GM06990 (cell line): ENCODE data around the gene KLHDC4.
"Not testable (repeated sequence)": the region's sequence is repeated elsewhere in the genome, so short reads cannot be mapped to it uniquely, and the experiment has no call there.

Experiments used
- DNase-seq: peaks from one replicate; pipeline ENCODE4 v3.0.0-alpha.2; 2011; ENCODE audit not compliant: insufficient read length; ENCODE audit errors: extremely low read depth
- H3K27me3 ChIP-seq: replicated peaks from 2 replicates; pipeline ENCODE4 v1.6.0; 2011; ENCODE audit warnings: low read length; ENCODE audit not compliant: control insufficient read depth, insufficient read depth
- H3K36me3 ChIP-seq: 2 replicates; pipeline ENCODE4 v1.5.1; 2011; ENCODE audit warnings: low read length; ENCODE audit not compliant: control insufficient read depth, insufficient read depth
- H3K4me3 ChIP-seq: replicated peaks from 2 replicates; pipeline ENCODE4 v1.5.1; 2011; ENCODE audit warnings: low read depth, mild to moderate bottlenecking, control low read depth, low read length
- CTCF ChIP-seq: IDR thresholded peaks from 2 replicates; pipeline ENCODE4 v1.5.1; 2011; ENCODE audit warnings: low read length, control low read depth, mild to moderate bottlenecking, inconsistent platforms; ENCODE audit not compliant: insufficient read depth, poor library complexity, severe bottlenecking

Gene KLHDC4

GRCh38 chr16:87721622-87722585 is 43.9 kb downstream of the KLHDC4 start:
- no peak for TF ChIP-seq CTCF
- DNase-seq = no peak
- H3K27me3 ChIP-seq = no peaks in the 10 kb centered on the region
- H3K4me3 ChIP-seq = no peak overlapping the region
- peaks cover 17% of the 10 kb centered on the region for H3K36me3 ChIP-seq

- H3K27me3 ChIP-seq = no peaks in the 10 kb centered on the region
- DNase-seq = no peak
- TF ChIP-seq CTCF = no peak
- H3K4me3 ChIP-seq = no peak overlapping the region
- peaks cover 19% of the 10 kb centered on the region for H3K36me3 ChIP-seq
Measured at GRCh38 chr16:87720446-87720845, 45.3 kb downstream of the KLHDC4 start.

DNA sequence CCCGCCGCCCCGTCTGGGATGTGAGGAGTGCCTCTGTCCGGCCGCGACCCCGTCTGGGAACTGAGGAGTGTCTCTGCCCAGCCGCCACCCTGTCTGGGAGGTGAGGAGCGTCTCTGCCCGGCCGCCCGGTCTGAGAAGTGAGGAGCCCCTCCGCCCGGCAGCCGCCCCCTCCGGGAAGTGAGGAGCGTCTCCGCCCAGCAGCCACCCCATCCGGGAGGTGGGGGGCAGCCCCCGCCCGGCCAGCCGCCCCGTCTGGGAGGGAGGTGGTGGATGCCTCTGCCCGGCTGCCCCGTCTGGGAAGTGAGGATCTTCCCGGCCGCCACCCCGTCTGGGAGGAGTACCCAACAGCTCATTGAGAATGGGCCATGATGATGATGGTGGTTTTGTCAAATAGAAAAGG is 47.0 kb downstream of the KLHDC4 start:
- DNase-seq = not testable (repeated sequence)
- peaks cover 22% of the 10 kb centered on the region for H3K36me3 ChIP-seq

GRCh38 chr16:87715658-87716057 is 50.1 kb downstream of the KLHDC4 start:
- H3K27me3 ChIP-seq = no peaks in the 10 kb centered on the region
- no peak for TF ChIP-seq CTCF
- no peak overlapping the region for H3K4me3 ChIP-seq
- H3K36me3 ChIP-seq = peaks cover 21% of the 10 kb centered on the region
- DNase-seq = no peak

More for the DNA sequence above, 47.0 kb downstream of the KLHDC4 start:
- H3K27me3 ChIP-seq, H3K4me3 ChIP-seq: not testable (repeated sequence)

DNA sequence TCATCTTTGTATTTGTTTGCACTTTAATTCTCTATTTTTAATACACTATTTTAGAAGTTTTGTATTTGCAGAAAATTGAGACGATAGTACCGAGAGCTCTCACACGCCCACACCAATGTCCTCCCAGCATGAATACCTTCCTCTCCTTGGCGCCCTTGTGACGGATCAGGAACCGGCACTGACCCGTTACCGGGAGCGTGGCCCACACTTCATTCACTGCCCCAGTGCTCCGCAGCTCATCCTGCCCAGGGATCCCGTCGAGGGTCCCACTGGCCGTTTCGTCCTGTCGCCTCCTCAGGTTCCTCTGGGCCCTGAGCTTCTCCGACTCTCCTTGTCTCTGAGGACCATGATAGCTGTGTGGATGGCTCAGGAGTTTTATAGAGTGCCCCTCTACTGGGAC is 50.6 kb downstream of the KLHDC4 start:
- Histone ChIP-seq H3K36me3 (peaks cover 24% of the 10 kb centered on the region), H3K4me3 (no peak overlapping the region), H3K27me3 (no peaks in the 10 kb centered on the region)
- TF ChIP-seq CTCF = no peak
- no peak for DNase-seq

DNA sequence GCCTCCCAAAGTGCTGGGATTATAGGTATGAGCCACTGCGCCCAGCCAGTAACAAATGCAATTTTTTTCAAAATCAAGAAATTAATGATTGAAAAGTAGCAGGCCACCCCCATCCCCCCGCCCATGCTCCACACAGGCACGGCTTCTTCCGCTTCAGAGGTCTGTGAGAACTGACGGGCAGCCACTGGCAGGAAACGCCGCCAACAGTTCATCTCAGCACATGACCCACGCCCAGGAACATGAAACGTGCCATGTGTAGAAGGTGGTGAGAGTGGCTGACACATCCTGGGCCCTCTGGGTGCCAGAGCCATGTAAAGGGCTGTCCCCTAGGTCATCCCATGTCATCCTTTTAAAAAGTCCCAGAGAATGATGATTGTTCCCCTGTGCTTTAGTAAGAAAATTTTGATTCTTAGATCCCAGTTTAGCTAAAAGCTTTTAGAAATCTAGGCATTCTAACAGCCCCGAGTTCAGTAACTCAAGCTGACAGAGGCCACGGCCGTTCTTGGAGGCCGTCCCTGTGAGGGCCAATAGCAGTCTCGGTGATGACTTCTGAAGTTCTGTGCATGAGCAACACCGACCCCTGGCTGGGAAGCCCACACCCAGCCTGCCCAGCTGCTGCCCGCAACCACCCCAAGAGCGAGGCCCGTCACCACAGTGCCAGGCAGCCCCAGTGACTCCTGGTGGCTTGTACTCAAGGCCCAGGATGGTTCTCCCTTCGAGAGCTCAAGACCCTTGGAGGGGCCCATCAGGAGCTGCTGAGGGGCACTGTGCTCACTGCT is 52.1 kb downstream of the KLHDC4 start:
- TF ChIP-seq CTCF = no peak
- Histone ChIP-seq H3K4me3 (no peak overlapping the region), H3K36me3 (peaks cover 36% of the 10 kb centered on the region), H3K27me3 (no peaks in the 10 kb centered on the region)
- DNase-seq = no peak
